A549 (cell line): ENCODE data around the gene MLC1. TPM values are rescaled to one million over a fixed set of nuclear protein-coding genes. Genes with fewer than 3 reads are reported as not detected.

Experiments
- ATAC-seq, 2 experiments: fragments of 200-7000 bp in 1 of 2; fragments of >200 bp in 1 of 2; cut with Nextera tagmentation in 1 of 2; cut with Tn5 transposase in 1 of 2; 3 replicates each; pipeline versions ENCODE4 v1.8.0 to v1.9.1; 2018 to 2020; ENCODE audit warnings: mild to moderate bottlenecking in 1 of 2, moderate library complexity in 1 of 2
- CTCF ChIA-PET: fragments of 300-600 bp; sonication (Branson Sonifier 250); formaldehyde crosslinking; extraction: SDS; loops from one replicate; lab custom pipeline; 2021; ENCODE audit warnings: antibody characterized with exemption, inconsistent platforms; lab: Yijun Ruan, JAX
- POLR2A ChIA-PET: fragments of 350-600 bp; formaldehyde crosslinking; extraction: SDS; loops from one replicate; lab custom pipeline; 2021; ENCODE audit warnings: antibody characterized with exemption, inconsistent platforms; lab: Yijun Ruan, JAX
- DNase-seq, 2 experiments: peaks; one replicate each; pipeline versions ENCODE4 v3.0.0 to v3.0.0-alpha.2; 2011 to 2016; ENCODE audit warnings: low read depth in 1 of 2, low spot score in 1 of 2
- FAIRE-seq: peaks from 2 replicates; lab custom pipeline; 2011; peaks lifted over from hg19 to GRCh38; lab: Jason Lieb, UNC
- H3K27ac ChIP-seq, 2 experiments: fragments of >200 bp; sonication (Bioruptor Twin); formaldehyde crosslinking; 3 replicates each; pipeline ENCODE4 v1.5.1; 2016 to 2017
- H3K4me1 ChIP-seq: fragments of >200 bp; sonication (Bioruptor Twin); formaldehyde crosslinking; 3 replicates; pipeline ENCODE4 v1.6.1; 2016
- H3K4me2 ChIP-seq: fragments of >200 bp; sonication (Bioruptor Twin); formaldehyde crosslinking; 3 replicates; pipeline ENCODE4 v1.6.1; 2016
- H3K4me3 ChIP-seq: fragments of >200 bp; sonication (Bioruptor Twin); formaldehyde crosslinking; 3 replicates; pipeline ENCODE4 v1.5.1; 2016
- H3K9me3 ChIP-seq: fragments of >200 bp; sonication (Bioruptor Twin); formaldehyde crosslinking; 3 replicates; pipeline ENCODE4 v1.6.1; 2016
- BHLHE40 ChIP-seq: IDR thresholded peaks from 2 replicates; pipeline ENCODE4 v1.6.1; 2012; ENCODE audit warnings: low read depth, low read length, inconsistent platforms
- CEBPB ChIP-seq, 2 experiments: fragments of >200 bp in 1 of 2; sonication (Bioruptor Twin) in 1 of 2; formaldehyde crosslinking in 1 of 2; IDR thresholded peaks; 2 replicates each; pipeline ENCODE4 v1.6.1; 2012 to 2016
- CHD4 ChIP-seq: fragments of 200-600 bp; sonication (generic); IDR thresholded peaks from 2 replicates; pipeline ENCODE4 v1.6.1; 2016; ENCODE audit warnings: antibody characterized with exemption, mild to moderate bottlenecking, borderline replicate concordance
- ELK1 ChIP-seq: fragments of 150-350 bp; IDR thresholded peaks from 2 replicates; pipeline ENCODE4 v1.6.1; 2014; ENCODE audit warnings: low read depth, mild to moderate bottlenecking, low read length
- HDAC2 ChIP-seq: fragments of 200-600 bp; sonication (generic); IDR thresholded peaks from 2 replicates; pipeline ENCODE4 v1.6.1; 2016
- HES2 ChIP-seq: fragments of >200 bp; sonication (Bioruptor Twin); formaldehyde crosslinking; IDR thresholded peaks from 2 replicates; pipeline ENCODE4 v1.6.1; 2016
- HMGXB4 ChIP-seq: fragments of 250-450 bp; sonication (Bioruptor Pico); IDR thresholded peaks from 2 replicates; pipeline ENCODE4 v1.5.0; 2021; ENCODE audit warnings: mild to moderate bottlenecking, moderate library complexity, borderline replicate concordance
- JUNB ChIP-seq: fragments of >200 bp; sonication (Bioruptor Twin); formaldehyde crosslinking; IDR thresholded peaks from 2 replicates; pipeline ENCODE4 v1.6.1; 2016
- KDM1A ChIP-seq: fragments of 200-600 bp; sonication (generic); IDR thresholded peaks from 2 replicates; pipeline ENCODE4 v1.6.1; 2016; ENCODE audit warnings: low read depth, mild to moderate bottlenecking
- KDM5A ChIP-seq: fragments of 200-600 bp; sonication (generic); IDR thresholded peaks from 2 replicates; pipeline ENCODE4 v1.6.1; 2016; ENCODE audit warnings: antibody characterized with exemption, mild to moderate bottlenecking
- MYC ChIP-seq: IDR thresholded peaks from 2 replicates; pipeline ENCODE4 v1.6.1; 2012; ENCODE audit warnings: mild to moderate bottlenecking, inconsistent platforms, low read length, improper control_type of control experiment, borderline replicate concordance
- NFE2L2 ChIP-seq: fragments of 150-350 bp; conservative IDR thresholded peaks from 2 replicates; pipeline ENCODE4 v1.6.1; 2014; ENCODE audit warnings: low read length
- POLR2A ChIP-seq: IDR thresholded peaks from 2 replicates; pipeline ENCODE4 v1.6.1; 2012; ENCODE audit warnings: mild to moderate bottlenecking, low read length
- RAD21 ChIP-seq, 2 experiments: fragments of >200 bp in 1 of 2; sonication (Bioruptor Twin) in 1 of 2; formaldehyde crosslinking in 1 of 2; IDR thresholded peaks in 1 of 2; conservative IDR thresholded peaks in 1 of 2; 2 replicates in 1 of 2; 3 replicates in 1 of 2; pipeline ENCODE4 v1.6.1; 2012 to 2018; ENCODE audit warnings: inconsistent platforms in 1 of 2
- RCOR1 ChIP-seq: fragments of 150-350 bp; IDR thresholded peaks from 2 replicates; pipeline ENCODE4 v1.6.1; 2014; ENCODE audit warnings: antibody characterized with exemption, low read length, low read depth
- REST ChIP-seq: fragments of 200-600 bp; sonication (generic); IDR thresholded peaks from 2 replicates; pipeline ENCODE4 v1.6.1; 2016; ENCODE audit warnings: antibody characterized with exemption, mild to moderate bottlenecking, moderate library complexity
- SREBF2 ChIP-seq: fragments of 450-650 bp; IDR thresholded peaks from 2 replicates; pipeline ENCODE4 v1.6.1; 2014; ENCODE audit warnings: mild to moderate bottlenecking, moderate library complexity
- TP53 ChIP-seq: fragments of 250-450 bp; sonication (Bioruptor Pico); IDR thresholded peaks from 2 replicates; pipeline ENCODE4 v1.5.0; 2021; ENCODE audit warnings: mild to moderate bottlenecking, moderate library complexity
- ZC3H11A ChIP-seq: fragments of 450-650 bp; IDR thresholded peaks from 2 replicates; pipeline ENCODE4 v1.6.1; 2014; ENCODE audit warnings: antibody characterized with exemption, mild to moderate bottlenecking
- WGBS: methylation state at CpG from one replicate; pipeline ENCODE4 v1.1.6; 2017; ENCODE audit errors: missing lambda C conversion rate; 5-methylcytosine and 5-hydroxymethylcytosine counted together
- polyA plus RNA-seq, 4 experiments: library from polyadenylated mRNA; depleted of rRNA in 3 of 4; stranded (reverse); fragments of >200 nt; fragmentation: RNase III in 1 of 4; extraction: RNeasy Plus Mini Kit Qiagen cat#74134 plus additional on column Dnase treatment in 1 of 4; gene quantifications; 2 replicates in 3 of 4; 3 replicates in 1 of 4; pipeline ENCODE4 v1.2.3, GENCODE V29; 2011 to 2017

Gene MLC1
- polyA plus RNA-seq, 2 of the 4 experiments (the other 2 are of a cell fraction) = not detected

- Histone ChIP-seq H3K4me1 (no peaks in the 10 kb centered on the region), H3K4me3 (no peak overlapping the region)
- ATAC-seq = no peak
- CTCF ChIA-PET = interaction anchor here (0.7 kb wide), 2 partner anchors 48 to 81 kb away, joined by 3 read pairs; no protein-coding TSS in a partner anchor
- TF ChIP-seq JUNB = no peak
- TF ChIP-seq RCOR1 = no peak
- TF ChIP-seq BHLHE40 = no peak
- no peak for TF ChIP-seq NFE2L2
- no peak for TF ChIP-seq KDM5A
- TF ChIP-seq, all 56 proteins: peak for 0
- Histone ChIP-seq H3K9me3 (no peaks in the 10 kb centered on the region), H3K27ac (no peak overlapping the region), H3K4me2 (no peak overlapping the region)
- POLR2A ChIA-PET = no interaction called here
- DNase-seq (no peak), FAIRE-seq (no peak)
- 83% methylated on average over 9 of the region's 9 CpGs for WGBS
These were observed 6.5 kb downstream of the MLC1 start for GRCh38 chr22:50078761-50079160.

GRCh38 chr22:50078246-50078645 lies 7.0 kb downstream of the MLC1 start:
- TF ChIP-seq KDM1A (no peak), HES2 (no peak), KDM5A (no peak), CHD4 (no peak), JUNB (no peak), RCOR1 (no peak)
- 89% methylated on average over 13 of the region's 13 CpGs for WGBS
- no peaks in the 10 kb centered on the region for H3K4me1 ChIP-seq
- no peak overlapping the region for H3K4me2 ChIP-seq
- no peak overlapping the region for H3K27ac ChIP-seq
- FAIRE-seq (no peak), DNase-seq (no peak), ATAC-seq (no peak)
- no peaks in the 10 kb centered on the region for H3K9me3 ChIP-seq
- no peak overlapping the region for H3K4me3 ChIP-seq
- ChIA-PET CTCF (interaction anchor here (0.7 kb wide), 1 partner anchor 48 kb away, joined by 3 read pairs; no protein-coding TSS in a partner anchor), POLR2A (no interaction called here)

GRCh38 chr22:50076646-50077535 lies 8.3 kb downstream of the MLC1 start:
- TF ChIP-seq ELK1 (no peak), SREBF2 (no peak), CEBPB (IDR thresholded peaks at IDR 0.05) (no peak), MYC (no peak), ZC3H11A (no peak), HDAC2 (no peak), NFE2L2 (no peak), HMGXB4 (CRISPR knock-in tag) (no peak), REST (no peak), POLR2A (no peak), TP53 (CRISPR knock-in tag) (no peak), RAD21 (conservative IDR thresholded peaks at IDR 0.05 in 1 of 2, IDR thresholded peaks at IDR 0.05 in 1 of 2) (no peak)
- ChIA-PET POLR2A (no interaction called here), CTCF (no interaction called here)
- 74% methylated on average over 40 of the region's 43 CpGs for WGBS
- H3K4me3 ChIP-seq = no peak overlapping the region
- H3K27ac ChIP-seq = no peak overlapping the region
- ATAC-seq = no peak
- no peaks in the 10 kb centered on the region for H3K9me3 ChIP-seq
- FAIRE-seq = no peak
- no peak for DNase-seq
- no peak overlapping the region for H3K4me2 ChIP-seq
- no peaks in the 10 kb centered on the region for H3K4me1 ChIP-seq
